NCI-H748 (cell line): ENCODE measurements around the gene HEBP2.
"Not testable (repeated sequence)": the region's sequence is repeated elsewhere in the genome, so short reads cannot be mapped to it uniquely, and the experiment has no call there.

Experiments
- DNase-seq: peaks from one replicate; lab custom pipeline; 2025; ENCODE audit not compliant: unreplicated experiment; lab: John Stamatoyannopoulos, UW

HEBP2 gene, protein sequence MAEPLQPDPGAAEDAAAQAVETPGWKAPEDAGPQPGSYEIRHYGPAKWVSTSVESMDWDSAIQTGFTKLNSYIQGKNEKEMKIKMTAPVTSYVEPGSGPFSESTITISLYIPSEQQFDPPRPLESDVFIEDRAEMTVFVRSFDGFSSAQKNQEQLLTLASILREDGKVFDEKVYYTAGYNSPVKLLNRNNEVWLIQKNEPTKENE

GRCh38 chr6:138403801-138404665, at the start of gene HEBP2:
TSS of gene HEBP2 (plus strand) at chr6:138404223. CDS start at chr6:138404496, 273 bp downstream.
- DNase-seq, result peak; percentile 98

GRCh38 chr6:138357928-138358327, 46.1 kb upstream of the HEBP2 start:
- no peak for DNase-seq

- DNase-seq, result not testable (repeated sequence)
Observed at GRCh38 chr6:138368684-138369083, 35.3 kb upstream of the HEBP2 start.

DNA sequence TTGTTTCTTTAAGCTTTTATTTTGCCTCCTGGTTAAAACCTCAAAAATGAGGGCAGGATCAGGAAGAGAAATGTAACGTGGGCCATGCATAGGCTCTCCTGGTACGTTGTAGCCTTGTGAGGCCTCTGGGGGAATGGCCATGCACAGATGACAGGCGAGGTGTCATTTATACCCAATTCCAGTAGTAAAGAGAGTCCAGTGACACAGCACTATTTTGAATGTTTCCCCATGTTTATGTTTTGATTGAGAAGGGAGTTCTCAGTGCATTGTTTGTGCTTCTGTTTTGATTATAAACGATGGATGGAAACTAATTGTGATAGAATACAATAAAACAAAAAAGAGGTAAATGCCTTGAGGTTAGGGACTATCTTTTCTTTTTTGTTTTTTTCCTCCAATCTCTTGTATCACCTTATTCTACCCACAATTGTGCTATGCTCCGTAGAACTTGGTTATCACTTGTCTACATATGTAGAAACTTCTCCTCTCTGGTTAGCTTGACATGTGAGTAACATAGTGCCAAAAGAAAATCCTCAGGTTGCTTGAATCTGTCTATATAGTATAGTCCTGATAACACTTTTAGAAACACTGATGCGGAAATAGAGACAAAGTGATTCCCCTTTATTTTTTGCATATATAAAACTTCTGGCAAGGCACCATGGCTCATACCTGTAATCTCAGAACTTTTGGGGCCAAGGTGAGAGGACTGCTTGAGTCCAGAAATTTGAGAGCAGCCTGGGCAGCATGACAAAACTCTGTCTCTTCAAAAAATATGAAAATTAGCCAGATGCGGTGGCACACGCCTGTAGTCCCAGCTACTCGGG, 33.2 kb upstream of the HEBP2 start:
- DNase-seq, result no peak

- no peak for DNase-seq
Observed at GRCh38 chr6:138371452-138371711, 32.6 kb upstream of the HEBP2 start.

GRCh38 chr6:138371720-138372119, 32.3 kb upstream of the HEBP2 start:
- no peak for DNase-seq

DNA sequence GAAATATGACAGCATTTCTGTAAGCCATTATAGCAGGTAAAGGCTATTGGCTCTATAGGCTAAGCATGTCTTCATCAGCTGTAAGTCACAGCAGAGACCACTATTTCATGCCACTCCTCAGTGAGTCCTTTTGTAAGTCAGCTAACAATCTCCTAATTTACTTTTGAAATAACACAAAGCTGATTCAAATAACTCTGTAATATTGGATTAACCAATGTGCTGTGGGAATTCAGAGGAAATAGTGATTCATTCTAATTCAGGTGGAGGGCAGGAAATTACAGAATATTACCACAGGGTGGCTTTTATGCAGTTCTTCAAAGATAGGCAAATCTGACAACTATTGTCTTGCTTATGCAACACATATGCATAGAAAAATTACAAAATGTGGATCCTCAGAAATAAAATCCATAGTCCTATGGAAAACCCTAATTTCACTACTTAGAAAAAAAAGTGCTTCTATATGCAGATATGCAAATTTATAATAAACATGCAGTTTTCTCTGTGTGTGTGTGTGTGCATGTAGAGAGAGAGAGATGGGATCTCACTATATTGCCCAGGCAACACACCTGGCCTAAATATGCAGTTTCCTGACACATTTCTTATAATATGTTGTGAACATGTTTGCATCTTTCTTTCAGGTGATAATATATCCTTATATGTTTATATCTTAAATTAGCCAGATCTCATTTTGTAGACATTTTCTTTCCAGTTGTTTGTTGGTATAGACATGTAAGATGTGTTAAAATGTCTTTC, 31.1 kb upstream of the HEBP2 start:
- DNase-seq, result no peak

DNA sequence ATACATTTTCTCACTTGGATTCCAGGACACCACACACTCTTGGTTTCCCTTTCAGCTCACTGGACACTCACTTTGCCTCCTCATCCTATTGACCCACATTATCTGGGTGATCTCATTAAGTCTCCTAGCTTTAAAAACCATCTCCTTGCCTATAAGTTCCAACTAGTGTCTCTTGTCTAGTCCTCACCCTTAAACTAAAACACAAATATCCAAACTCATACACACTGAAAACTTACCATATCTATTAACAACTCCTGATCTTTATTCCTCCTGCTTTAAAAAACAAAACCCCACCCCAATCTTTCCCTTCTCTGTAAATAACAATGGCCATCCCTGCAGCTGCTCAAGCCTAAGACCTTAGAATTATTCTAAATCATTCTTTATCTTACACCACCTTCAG, 29.8 kb upstream of the HEBP2 start:
- no peak for DNase-seq

GRCh38 chr6:138374815-138375214, 29.2 kb upstream of the HEBP2 start:
- DNase-seq, result no peak

DNA sequence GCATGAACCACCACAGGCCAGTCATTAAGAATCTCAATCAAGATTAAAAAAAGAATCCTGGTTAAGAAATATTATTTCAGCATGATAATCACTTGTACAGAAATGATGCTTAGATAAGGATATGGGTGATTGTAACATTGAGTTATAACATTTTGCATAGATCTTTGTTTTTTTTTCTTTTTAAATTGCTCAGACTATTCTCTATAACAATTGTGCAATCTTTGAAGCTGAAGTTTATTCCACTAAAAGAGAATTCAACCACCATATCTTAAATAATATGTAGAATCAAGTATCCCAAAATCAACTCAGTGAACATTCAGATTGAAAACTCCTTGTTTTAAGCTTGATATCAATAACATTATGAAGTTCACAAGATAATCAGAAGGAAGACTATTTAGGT, 27.0 kb upstream of the HEBP2 start:
- DNase-seq, result no peak

- DNase-seq, result peak; percentile 81
Observed at GRCh38 chr6:138377844-138378243, 26.2 kb upstream of the HEBP2 start, which contains the start of gene SMIM28. TSS of gene SMIM28 (plus strand) at chr6:138377905. CDS start at chr6:138378073, 168 bp downstream.

- DNase-seq, result peak; percentile 64
Observed at GRCh38 chr6:138378463-138378862, 25.6 kb upstream of the HEBP2 start.

DNA sequence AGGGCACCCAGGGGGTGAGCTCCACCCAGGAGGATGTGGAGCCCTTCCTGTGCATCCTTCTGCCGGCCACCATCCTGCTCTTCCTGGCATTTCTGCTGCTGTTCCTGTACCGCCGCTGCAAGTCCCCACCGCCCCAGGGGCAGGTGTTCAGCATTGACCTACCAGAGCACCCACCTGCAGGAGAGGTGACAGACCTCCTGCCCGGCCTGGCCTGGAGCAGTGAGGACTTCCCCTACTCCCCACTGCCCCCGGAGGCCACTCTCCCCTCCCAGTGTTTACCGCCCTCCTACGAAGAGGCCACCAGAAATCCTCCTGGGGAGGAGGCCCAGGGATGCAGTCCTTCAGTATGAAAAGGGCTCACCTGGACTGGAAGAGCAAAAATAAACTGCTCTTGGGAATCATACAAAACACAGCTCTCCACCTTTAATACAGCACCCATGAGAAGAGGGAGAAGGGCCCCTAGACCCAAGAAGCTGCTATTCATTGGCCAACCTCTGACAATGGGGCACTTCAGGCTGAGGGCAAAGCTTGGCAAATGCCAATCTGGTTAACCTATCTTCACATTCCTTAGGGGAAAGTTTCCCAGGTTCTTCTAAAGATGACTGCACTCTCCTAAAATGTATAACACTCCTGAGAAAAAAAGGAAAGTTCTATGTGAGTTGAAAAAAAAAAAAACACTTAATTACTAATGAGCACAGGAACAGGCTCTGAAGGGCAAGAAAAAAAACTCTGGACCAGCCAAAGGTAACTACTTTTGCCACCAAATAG, 21.3 kb upstream of the HEBP2 start:
- DNase-seq, result peak; percentile 21

- no peak for DNase-seq
Observed at GRCh38 chr6:138383776-138384175, 20.2 kb upstream of the HEBP2 start.

DNA sequence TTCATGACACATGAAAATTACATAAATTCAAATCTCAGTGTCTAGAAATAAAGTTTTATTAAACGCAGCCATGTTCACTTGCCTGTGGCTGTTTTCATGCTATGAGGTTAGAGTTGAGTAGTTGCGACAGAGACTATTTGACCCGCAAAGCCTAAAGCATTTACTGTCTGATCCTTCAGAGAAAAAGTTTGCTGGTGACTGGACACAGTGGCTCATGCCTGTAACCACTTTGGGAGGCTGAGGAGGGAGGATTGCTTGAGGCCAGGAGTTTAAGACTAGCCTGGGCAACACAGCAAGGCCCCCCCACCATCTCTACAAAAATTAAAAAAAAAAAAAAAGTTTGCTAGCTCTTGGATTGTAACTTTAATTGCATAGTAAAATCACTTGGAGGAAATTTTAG, 17.1 kb upstream of the HEBP2 start:
- no peak for DNase-seq

DNA sequence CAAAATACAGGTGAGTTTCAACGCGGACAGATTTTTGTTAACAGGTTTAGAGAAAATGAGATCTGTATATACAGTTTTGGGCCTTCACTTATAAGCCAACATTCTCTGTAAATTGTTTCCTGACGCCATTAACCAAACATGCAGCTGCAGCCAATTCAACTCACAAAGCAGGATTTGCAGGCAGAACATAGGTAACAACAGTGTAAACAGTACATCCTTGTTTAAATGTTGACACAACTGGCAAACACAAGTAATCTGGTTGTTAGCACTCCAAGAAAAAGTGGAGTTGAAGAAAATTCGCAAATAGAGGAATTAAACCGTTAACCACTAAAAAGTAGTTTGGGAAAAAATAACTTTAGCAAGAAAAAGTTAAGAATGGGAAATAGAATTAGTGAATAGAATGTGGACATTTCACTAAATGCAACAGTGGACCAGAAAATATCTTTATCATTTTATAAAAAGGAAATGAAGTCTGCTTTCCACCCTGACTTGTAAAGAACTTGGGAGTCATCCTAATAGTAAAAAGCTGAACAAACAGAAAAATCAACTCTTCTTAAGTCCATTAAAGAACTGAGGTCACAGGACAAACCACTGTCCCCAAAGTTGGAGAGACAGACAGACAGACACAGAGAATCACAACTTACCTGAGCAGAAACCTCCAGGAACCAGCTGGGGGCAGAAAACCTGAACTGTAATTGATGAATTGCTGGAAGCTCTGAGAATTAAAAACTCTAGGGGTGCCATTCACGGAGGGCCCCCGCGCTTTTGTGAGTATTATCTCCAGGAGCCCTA, 16.2 kb upstream of the HEBP2 start:
- peak; percentile 93 for DNase-seq

DNA sequence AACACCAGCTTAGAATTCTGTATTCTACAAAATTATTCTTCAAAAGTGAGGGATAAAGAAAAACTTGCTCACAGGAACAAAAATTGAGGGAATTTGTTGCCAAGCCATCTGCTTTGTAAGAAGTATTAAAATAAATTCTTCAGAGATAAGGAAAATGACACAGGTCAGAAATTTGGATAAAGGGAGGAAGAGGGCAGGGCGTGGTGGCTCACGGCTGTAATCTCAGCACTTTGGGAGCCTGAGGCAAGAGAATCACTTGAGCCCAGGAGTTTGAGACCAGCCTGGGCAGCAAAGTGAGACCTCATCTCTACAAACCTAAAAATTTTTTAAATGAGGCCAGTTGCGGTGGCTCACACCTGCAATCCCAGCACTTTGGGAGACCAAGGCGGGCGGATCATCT, 14.5 kb upstream of the HEBP2 start:
- no peak for DNase-seq

GRCh38 chr6:138393871-138394783, 9.9 kb upstream of the HEBP2 start:
- no peak for DNase-seq
